NCI-H526 (cell line): ENCODE results near the gene GFRA1.

Experiments
- DNase-seq, 2 experiments: peaks; one replicate each; lab custom pipeline; 2025; lab: John Stamatoyannopoulos, UW

GFRA1 gene

DNA sequence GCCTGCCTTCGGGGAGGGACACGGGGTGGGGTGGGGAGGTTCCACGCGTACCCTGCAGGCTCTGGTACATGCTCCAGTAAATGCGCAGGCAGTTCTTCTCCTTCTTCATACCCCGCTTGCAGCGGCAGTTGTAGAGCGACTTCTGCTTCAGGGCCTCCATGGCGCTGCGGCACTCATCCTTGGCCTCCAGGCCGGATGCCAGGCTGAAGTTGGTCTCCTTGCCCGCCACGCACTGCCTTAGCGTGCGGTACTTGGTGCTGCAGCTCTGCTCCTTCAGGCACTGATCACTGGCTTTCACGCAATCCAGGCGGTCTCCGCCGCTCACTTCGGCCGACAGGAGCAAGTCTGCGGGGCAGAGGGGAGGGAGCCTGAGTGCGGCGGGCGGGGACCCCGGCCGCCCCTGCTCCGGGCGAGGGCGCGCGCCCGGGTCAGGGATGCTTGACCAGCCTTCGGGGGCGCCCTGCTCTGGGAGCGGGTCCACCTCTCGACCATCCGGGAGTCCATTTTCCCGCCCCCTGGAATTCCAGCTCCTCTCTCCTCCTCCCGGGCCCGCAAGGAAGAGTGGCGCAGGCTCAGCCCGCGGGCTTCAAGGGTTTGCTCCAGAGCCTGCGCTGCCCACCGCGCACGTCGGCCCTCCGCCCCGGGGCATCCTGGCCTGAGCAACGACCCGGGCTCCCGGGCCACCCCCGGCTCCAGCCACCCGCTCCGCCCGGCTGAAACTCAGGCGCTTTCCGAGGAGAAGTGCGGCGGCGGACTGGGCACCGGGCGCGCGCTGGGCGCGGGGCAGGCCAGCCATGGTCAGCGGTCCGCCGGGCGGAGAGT is 2.0 kb downstream of the GFRA1 start:
- no peak for DNase-seq

- no peak for DNase-seq
Measured at GRCh38 chr10:116270126-116270770, 2.8 kb downstream of the GFRA1 start.

DNA sequence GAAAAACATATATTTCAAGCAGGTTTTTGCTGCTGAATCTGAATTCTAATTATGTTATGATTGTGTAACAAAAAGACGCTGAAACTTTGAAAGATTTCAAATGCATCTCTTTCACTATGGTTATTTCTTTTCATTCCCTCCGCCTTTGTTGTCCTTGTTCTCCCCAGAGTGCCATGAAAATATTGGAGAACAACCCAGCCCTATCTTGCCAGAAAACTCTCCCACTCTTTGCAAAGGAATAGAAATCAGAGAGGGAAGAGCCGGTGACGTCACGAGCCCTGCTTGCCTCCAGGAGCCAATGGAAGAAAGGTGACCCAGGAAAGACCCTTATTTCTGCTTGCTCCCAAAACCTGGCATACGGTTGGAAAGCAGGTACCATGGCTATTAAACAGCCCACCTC is 3.4 kb downstream of the GFRA1 start:
- DNase-seq = no peak

GRCh38 chr10:116268976-116269375 is 4.0 kb downstream of the GFRA1 start:
- peak in 1 of 2 experiments; percentile 11 for DNase-seq

GRCh38 chr10:116265686-116266085 is 7.3 kb downstream of the GFRA1 start:
- no peak for DNase-seq

DNA sequence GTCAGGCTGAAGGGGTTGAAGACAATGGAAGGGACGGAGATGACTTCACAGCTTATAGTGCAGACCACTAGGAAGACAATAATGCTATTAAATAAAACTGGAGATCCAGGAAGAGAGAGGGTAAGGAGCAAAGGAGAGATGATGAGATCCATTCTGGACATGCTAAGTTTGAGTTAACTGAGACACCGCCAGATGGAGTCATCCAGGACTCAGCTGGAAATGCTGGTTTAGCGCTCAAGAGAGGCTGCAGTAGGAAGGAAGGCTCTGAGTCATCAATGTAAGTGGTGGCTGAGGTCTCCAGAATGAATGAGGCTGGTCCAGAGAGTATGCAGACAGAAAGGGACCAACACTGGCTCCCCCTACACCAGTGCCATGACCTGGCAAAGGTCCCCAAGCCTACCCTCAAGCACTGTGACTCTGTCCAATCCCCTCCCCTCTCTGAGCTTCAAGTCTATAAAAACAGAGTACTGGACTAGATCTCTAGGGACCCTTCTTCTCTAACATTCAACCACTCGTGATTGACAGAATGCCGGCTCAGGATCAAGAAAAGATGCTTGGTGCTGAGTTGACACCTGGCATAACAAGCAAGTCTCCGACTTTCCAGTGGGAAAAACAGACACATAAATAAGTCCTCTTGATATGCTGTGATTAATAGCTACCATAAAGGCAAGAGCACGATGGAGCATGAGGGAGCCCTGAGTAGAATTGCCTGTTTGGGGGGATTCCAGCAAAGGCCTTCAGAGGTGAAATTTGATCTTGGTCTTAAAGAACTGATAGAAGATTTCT is 8.9 kb downstream of the GFRA1 start:
- no peak for DNase-seq

GRCh38 chr10:116262678-116263077 is 10.3 kb downstream of the GFRA1 start:
- no peak for DNase-seq

DNA sequence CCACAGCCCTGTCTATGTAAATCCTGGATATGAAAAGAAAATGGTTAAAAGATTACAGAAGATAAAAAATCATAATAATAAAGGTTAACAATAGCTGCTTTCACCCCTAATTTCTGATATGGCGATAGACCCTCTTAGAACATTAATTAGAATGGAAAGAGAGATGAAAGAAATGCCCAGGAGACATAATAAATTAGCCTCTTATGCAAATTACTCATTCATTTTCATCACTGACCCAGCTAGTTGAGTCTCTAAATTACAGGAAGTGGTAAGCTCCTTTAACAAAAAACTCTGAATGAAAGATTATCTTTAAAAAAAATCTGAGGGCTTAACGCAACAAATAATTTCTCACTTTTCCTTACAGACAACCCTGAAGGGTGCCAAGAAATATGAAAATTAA is 12.4 kb downstream of the GFRA1 start:
- peak; percentile 19 to 37 for DNase-seq

- DNase-seq = no peak
Measured at GRCh38 chr10:116259638-116260037, 13.4 kb downstream of the GFRA1 start.

GRCh38 chr10:116257785-116258184 is 15.2 kb downstream of the GFRA1 start:
- no peak for DNase-seq

DNA sequence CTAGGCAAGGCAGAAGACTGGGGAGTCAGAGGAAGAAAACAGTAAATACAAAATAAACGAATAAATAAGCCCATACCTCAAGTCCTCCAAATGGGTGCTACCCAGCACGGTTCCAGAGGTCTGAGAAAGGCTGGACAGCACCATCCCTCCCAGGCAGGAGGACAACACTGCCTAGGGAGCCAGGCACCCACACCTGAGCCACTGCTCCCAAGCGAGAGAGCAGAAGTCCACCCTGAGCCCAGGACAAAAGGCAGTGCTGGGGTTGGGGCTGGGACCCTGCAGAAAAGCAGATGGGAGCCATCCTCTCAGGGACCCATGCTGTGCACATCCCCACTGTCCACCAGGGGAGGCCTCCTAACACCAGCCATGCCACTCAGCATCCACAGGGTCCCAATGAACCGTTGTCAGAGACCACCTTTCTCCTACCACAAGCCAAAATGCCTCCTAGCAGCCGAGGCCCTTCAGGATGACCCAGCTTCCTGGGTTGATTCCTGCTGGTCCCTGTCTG is 16.2 kb downstream of the GFRA1 start:
- DNase-seq = no peak

- no peak for DNase-seq
Measured at GRCh38 chr10:116255886-116256751, 16.9 kb downstream of the GFRA1 start.

DNA sequence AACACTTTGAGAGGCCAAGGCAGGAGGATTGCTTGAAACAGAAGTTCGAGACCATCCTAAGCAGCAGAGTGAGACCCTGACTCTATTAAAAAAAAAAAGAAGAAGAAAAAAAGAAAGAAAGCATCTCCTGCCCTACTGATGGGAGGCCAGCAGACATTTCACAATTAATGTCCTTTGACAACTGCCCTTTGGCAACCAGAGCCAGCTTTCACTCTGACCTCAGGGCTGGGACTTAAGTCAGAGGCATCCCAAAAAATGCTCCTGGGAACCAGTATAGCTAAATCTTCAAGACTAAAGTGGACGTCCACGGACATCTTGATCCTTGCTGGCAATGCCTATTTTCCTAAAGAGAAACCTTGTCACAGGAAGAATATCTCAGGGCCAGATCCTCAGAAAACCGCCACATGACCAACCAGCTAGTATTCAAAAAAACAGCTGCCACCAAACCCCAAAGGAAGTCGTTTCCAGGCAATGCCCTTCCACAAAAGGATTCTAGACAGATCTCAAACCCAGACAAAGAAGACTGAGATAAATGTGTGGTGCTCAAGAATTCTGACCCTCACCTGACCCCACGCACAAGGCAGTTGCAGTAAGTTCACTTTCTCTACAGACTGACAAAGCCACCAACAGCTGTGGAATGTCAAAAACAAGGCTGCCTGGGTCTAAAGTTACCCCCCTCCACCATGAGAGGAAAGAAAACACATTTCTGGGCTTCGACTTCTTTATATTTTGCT is 18.4 kb downstream of the GFRA1 start:
- no peak for DNase-seq

DNA sequence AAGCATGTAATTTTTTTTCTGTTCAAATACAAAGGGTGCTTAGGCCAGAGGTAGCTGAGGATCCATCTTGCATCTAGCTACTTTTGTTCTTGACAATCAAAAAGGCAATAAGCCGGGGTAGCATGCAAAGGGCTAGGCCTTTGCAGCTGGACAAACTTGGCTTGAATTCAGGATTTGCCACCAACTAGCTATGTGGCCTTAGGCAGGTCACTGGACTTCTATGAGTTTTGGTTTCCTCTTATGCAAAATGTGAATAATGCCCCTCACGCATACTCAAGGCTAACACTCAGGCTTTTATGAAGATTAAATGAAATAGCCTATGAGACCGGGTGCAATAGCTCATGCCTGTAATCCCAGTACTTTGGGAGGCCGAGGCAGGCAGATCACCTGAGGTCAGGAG is 19.3 kb downstream of the GFRA1 start:
- no peak for DNase-seq

GRCh38 chr10:116251602-116252395 is 21.2 kb downstream of the GFRA1 start:
- DNase-seq = no peak

DNA sequence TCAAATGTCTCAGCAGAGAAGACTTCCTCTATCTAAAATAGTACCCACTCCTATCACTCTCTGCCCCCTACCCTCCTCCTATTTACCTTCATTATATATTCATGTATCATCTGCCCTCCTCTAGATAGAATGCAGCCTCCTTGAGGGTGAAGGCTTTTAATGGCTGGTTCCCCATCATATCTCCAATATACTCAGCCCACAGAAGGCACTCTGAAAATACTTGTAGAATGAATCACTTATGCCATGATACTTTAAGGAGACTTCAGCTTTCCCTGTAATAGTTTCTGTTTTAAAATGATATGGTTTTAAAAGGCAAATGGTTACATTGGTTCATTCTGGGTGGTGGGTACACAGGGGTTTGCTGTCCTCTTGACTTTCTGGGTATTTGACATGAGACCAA is 25.3 kb downstream of the GFRA1 start:
- DNase-seq = no peak

DNA sequence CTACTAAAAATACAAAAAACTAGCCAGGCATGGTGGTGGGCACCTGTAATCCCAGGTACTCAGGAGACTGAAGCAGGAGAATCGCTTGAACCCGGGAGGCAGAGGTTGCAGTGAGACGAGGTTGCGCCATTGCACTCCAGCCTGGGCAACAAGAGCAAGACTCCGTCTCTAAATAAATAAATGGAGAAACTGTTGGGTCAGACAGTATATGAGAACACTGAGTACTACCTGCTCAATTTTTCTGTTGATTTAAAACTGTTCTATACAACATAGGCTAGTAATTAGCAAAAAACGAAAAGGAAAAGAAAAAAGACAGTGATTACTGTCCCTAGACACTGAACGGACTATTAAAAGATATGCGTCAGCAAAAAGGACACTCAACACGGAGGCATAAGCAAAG is 26.7 kb downstream of the GFRA1 start:
- DNase-seq = no peak

- no peak for DNase-seq
Measured at GRCh38 chr10:116245156-116245555, 27.9 kb downstream of the GFRA1 start.

DNA sequence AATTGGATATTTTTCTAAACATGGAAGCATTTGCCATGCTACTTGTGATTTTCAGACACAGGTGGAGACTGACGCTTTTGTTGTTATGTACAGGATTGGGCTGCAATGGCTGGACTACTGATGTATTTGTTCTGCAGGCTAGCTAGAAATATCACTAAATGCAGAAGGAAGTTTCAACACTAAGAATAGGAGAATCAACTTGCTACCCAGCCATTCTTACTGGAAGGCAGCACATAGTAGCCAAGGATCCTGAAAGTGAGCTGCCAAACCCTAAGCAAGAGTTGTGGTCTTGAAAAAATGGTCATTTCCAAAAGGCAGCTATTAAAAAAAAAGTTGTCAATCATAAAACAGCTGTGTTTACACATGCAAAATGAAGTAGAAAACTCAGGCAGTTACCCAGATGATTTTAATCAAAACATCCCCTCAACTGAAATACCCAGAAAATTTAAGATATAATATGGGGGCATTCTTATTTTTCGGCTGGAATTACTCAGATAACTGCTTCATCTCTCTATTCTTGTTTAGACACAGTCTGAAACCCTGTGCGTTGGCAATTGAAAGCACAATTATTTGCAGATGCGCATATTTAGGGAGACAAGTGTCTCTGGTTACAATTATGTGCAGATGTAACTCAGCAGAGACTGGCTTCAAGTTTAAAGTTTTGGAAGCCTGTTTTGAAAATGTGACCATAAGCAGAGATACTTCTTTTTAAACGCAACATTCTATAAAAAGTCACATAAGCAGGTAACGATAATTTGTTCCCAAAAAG is 31.2 kb downstream of the GFRA1 start:
- DNase-seq = no peak
